ENCODE results near the gene GALNT13. TPM values are rescaled to one million over a fixed set of nuclear protein-coding genes. Genes with fewer than 3 reads are reported as not detected.

The GALNT13 gene
- total and polyA plus RNA-seq, 10 of the 15 experiments (the other 5 are each of a cell fraction or from before 2014, with no cell fraction given) = 0.04 TPM; not detected in 9

DNA sequence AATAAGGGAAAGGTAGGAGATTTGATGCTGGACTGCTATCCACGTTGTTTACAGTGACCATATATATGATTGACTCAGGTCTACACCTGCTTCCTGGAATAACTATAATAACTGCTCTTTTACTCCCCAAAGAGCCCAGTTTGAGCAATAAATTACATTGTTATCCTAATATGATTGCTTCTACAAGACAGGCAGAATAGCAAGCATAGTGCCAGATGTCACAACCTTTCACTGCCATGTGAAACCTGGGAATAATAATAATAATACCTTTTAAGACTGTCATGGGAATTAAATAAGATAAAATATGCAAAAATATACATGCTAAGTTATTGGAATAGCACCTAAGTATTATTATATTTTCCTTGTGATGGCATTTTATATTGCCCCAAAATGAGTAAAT is 298.7 kb downstream of the GALNT13 start (continued):
- TF ChIP-seq KDM1A (IDR thresholded peaks at IDR 0.05; ENCODE audit: borderline replicate concordance) (no peak), CBX3 (IDR thresholded peaks at IDR 0.05; ENCODE audit: borderline replicate concordance, low read depth) (no peak), BHLHE40 (IDR thresholded peaks at IDR 0.05; ENCODE audit: borderline replicate concordance in 1 of 2, low read depth in 2 of 2, low read length in 1 of 2) (no peak), NRF1 (conservative IDR thresholded peaks at IDR 0.05; ENCODE audit: low read depth, low read length) (no peak)
- TF ChIP-seq, protein P1, sequence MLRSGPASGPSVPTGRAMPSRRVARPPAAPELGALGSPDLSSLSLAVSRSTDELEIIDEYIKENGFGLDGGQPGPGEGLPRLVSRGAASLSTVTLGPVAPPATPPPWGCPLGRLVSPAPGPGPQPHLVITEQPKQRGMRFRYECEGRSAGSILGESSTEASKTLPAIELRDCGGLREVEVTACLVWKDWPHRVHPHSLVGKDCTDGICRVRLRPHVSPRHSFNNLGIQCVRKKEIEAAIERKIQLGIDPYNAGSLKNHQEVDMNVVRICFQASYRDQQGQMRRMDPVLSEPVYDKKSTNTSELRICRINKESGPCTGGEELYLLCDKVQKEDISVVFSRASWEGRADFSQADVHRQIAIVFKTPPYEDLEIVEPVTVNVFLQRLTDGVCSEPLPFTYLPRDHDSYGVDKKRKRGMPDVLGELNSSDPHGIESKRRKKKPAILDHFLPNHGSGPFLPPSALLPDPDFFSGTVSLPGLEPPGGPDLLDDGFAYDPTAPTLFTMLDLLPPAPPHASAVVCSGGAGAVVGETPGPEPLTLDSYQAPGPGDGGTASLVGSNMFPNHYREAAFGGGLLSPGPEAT (IDR thresholded peaks at IDR 0.05; ENCODE audit: low read depth) = no peak

DNA sequence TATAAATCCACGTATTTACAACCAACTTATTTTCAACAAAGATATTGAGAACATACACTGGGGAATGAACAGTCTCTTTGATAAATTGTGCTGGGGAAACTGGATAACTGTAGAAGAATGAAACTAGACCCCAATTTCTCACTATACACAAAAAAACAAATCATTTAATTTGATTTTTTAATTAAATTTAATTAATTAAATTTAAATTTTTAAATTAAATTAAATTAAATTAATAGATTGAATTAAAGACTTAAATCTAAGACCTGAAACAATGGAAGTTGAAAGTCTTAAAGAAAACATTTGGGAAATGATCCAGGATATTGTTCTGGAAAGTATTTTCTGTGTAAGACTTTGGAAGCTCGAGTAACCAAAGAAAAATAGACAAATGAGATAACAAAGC is 301.4 kb downstream of the GALNT13 start:
- no peak overlapping the region for H3K4me3 ChIP-seq
- in situ Hi-C loops (cut with MboI) = no loop called here
- DNase-seq (ENCODE audit: low read depth, low spot score) (no peak), FAIRE-seq (no peak), ATAC-seq (no peak)
- POLR2A ChIA-PET = no interaction called here
- intact Hi-C loops (cut with micrococcal nuclease; ENCODE audit: unreplicated experiment) = no loop called here
- no TSS peak for BruUV-seq (replicated peaks)
- no peak overlapping the region for H3K9ac ChIP-seq (ENCODE audit: control insufficient read depth, insufficient read depth, low read length)
- H4K20me1 ChIP-seq (ENCODE audit: control insufficient read depth, insufficient read depth) = no peaks in the 10 kb centered on the region
- SMC1A ChIA-PET (ENCODE audit: uncharacterized antibody, unreplicated experiment) = no interaction called here
- CTCF ChIA-PET = no interaction called here
- no peak overlapping the region for H2AFZ ChIP-seq (ENCODE audit: control insufficient read depth, low read depth, low read length)
- no peak overlapping the region for H3K27ac ChIP-seq (ENCODE audit: control insufficient read depth, insufficient read depth)
- H3K27me3 ChIP-seq (replicated peaks in 1 of 2; ENCODE audit: control insufficient read depth in 2 of 2, insufficient read depth in 2 of 2, low read length in 1 of 2) = no peaks in the 10 kb centered on the region
- no peaks in the 10 kb centered on the region for H3K4me1 ChIP-seq (ENCODE audit: control insufficient read depth, insufficient read depth, low read length)
- no peaks in the 10 kb centered on the region for H3K79me2 ChIP-seq (ENCODE audit: control insufficient read depth, insufficient read depth, low read length)
- no peaks in the 10 kb centered on the region for H3K9me3 ChIP-seq (replicated peaks; ENCODE audit: control insufficient read depth, insufficient read depth, low read length)
- RAD21 ChIA-PET (ENCODE audit: unreplicated experiment) = no interaction called here
- TF ChIP-seq, protein P2, sequence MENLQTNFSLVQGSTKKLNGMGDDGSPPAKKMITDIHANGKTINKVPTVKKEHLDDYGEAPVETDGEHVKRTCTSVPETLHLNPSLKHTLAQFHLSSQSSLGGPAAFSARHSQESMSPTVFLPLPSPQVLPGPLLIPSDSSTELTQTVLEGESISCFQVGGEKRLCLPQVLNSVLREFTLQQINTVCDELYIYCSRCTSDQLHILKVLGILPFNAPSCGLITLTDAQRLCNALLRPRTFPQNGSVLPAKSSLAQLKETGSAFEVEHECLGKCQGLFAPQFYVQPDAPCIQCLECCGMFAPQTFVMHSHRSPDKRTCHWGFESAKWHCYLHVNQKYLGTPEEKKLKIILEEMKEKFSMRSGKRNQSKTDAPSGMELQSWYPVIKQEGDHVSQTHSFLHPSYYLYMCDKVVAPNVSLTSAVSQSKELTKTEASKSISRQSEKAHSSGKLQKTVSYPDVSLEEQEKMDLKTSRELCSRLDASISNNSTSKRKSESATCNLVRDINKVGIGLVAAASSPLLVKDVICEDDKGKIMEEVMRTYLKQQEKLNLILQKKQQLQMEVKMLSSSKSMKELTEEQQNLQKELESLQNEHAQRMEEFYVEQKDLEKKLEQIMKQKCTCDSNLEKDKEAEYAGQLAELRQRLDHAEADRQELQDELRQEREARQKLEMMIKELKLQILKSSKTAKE (IDR thresholded peaks at IDR 0.05; ENCODE audit: low read depth, poor library complexity, severe bottlenecking) = no peak
- TF ChIP-seq, protein P3, sequence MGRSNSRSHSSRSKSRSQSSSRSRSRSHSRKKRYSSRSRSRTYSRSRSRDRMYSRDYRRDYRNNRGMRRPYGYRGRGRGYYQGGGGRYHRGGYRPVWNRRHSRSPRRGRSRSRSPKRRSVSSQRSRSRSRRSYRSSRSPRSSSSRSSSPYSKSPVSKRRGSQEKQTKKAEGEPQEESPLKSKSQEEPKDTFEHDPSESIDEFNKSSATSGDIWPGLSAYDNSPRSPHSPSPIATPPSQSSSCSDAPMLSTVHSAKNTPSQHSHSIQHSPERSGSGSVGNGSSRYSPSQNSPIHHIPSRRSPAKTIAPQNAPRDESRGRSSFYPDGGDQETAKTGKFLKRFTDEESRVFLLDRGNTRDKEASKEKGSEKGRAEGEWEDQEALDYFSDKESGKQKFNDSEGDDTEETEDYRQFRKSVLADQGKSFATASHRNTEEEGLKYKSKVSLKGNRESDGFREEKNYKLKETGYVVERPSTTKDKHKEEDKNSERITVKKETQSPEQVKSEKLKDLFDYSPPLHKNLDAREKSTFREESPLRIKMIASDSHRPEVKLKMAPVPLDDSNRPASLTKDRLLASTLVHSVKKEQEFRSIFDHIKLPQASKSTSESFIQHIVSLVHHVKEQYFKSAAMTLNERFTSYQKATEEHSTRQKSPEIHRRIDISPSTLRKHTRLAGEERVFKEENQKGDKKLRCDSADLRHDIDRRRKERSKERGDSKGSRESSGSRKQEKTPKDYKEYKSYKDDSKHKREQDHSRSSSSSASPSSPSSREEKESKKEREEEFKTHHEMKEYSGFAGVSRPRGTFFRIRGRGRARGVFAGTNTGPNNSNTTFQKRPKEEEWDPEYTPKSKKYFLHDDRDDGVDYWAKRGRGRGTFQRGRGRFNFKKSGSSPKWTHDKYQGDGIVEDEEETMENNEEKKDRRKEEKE (IDR thresholded peaks at IDR 0.05) = no peak
- no peak overlapping the region for H3K4me2 ChIP-seq (ENCODE audit: control insufficient read depth, insufficient read depth)
- 0% methylated on average over 2 of the region's 2 CpGs for WGBS (ENCODE audit: insufficient coverage, insufficient replicate concordance, low lambda C conversion rate, missing lambda C conversion rate)
- no peaks in the 10 kb centered on the region for H3K36me3 ChIP-seq (ENCODE audit: control insufficient read depth in 2 of 2, insufficient read depth in 2 of 2, low read length in 1 of 2)

All from GM12878 (cell line).